ENCODE data around the gene LSM7.

The LSM7 gene

DNA sequence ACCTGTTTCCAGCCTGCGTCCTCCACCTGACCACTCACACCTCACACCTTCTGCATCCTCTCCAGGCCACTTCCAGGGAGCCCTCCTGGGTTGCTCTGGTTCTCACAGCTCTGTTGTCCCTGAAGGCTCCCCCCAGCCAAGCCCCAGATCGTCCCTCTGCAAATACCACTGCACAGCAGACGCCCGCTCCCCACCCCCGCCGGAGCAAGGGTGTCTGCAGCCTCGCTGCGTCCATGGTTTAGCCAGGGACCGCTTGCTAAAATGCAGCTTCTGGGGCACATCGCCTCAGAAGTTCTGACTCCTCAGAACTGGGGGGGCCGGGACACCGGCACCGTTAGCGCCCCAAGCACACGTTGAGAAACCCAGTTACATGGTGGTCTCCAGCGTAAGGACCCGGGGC, 21.4 kb downstream of the LSM7 start:
- Histone ChIP-seq H3K4me3 (ENCODE audit: low read depth, low read length, poor library complexity, severe bottlenecking) (no peak overlapping the region), H3K79me2 (ENCODE audit: insufficient read depth, low read length) (no peaks in the 10 kb centered on the region), H3K4me2 (ENCODE audit: low read length) (no peak overlapping the region), H4K20me1 (ENCODE audit: insufficient read depth, low read length) (no peaks in the 10 kb centered on the region), H3K4me1 (ENCODE audit: insufficient read depth, low read length, severe bottlenecking) (peaks cover 8% of the 10 kb centered on the region), H2AFZ (ENCODE audit: low read length) (no peak overlapping the region), H3K9me3 (ENCODE audit: low read length) (no peaks in the 10 kb centered on the region), H3K27ac (ENCODE audit: low read depth, low read length, poor library complexity, severe bottlenecking) (no peak overlapping the region), H3K9me2 (ENCODE audit: low read depth, low read length) (no peaks in the 10 kb centered on the region), H3K27me3 (ENCODE audit: insufficient read depth, low read length) (peaks cover 14% of the 10 kb centered on the region; the same call in 1 of the 2 replicates), H3K36me3 (ENCODE audit: insufficient read depth, low read length) (no peaks in the 10 kb centered on the region), H3F3A (ENCODE audit: insufficient read depth, low read length) (no peaks in the 10 kb centered on the region), H3K9ac (ENCODE audit: low read length) (no peak overlapping the region)
- TF ChIP-seq CTCF (IDR thresholded peaks at IDR 0.05; ENCODE audit: low read length) = no peak
- no peak for TF ChIP-seq EZH2 (IDR thresholded peaks at IDR 0.05; ENCODE audit: borderline replicate concordance, low read length)

DNA sequence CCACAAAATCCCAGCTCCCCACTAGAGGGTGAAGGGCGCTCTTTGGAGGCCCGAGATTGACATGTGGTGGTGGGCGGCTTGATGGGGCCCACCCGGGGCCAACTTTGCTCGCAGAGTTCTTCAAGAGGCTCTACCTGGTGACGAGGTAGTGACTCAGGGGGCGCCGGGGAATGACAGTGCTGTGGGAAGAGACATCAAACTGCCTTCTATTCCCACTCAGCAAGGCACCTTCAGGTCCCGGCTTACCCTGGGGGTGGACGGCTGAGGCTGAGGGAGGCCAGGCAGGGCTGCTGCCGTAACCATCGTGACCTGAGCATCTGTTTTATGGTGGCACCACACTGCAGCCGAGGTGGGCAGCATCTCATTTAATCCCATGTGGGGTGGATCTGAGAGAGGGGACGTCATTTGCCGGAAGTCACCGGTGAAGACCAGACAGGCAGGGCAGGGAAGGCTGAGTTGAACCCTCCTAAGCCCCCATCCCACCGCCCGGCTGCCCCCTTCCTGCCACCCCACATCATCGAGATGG, 22.0 kb downstream of the LSM7 start:
- H3F3A ChIP-seq (ENCODE audit: insufficient read depth, low read length) = no peaks in the 10 kb centered on the region
- no peaks in the 10 kb centered on the region for H3K9me3 ChIP-seq (ENCODE audit: low read length)
- TF ChIP-seq CTCF (IDR thresholded peaks at IDR 0.05; ENCODE audit: low read length) (no peak), EZH2 (IDR thresholded peaks at IDR 0.05; ENCODE audit: borderline replicate concordance, low read length) (no peak)
- no peaks in the 10 kb centered on the region for H3K9me2 ChIP-seq (ENCODE audit: low read depth, low read length)
- H3K27me3 ChIP-seq (ENCODE audit: insufficient read depth, low read length) = peaks cover 14% of the 10 kb centered on the region; the same call in 1 of the 2 replicates
- H3K4me2 ChIP-seq (ENCODE audit: low read length) = no peak overlapping the region
- no peaks in the 10 kb centered on the region for H4K20me1 ChIP-seq (ENCODE audit: insufficient read depth, low read length)
- H2AFZ ChIP-seq (ENCODE audit: low read length) = no peak overlapping the region
- peaks cover 8% of the 10 kb centered on the region for H3K4me1 ChIP-seq (ENCODE audit: insufficient read depth, low read length, severe bottlenecking)
- H3K4me3 ChIP-seq (ENCODE audit: low read depth, low read length, poor library complexity, severe bottlenecking) = no peak overlapping the region
- H3K9ac ChIP-seq (ENCODE audit: low read length) = no peak overlapping the region
- H3K27ac ChIP-seq (ENCODE audit: low read depth, low read length, poor library complexity, severe bottlenecking) = no peak overlapping the region
- no peaks in the 10 kb centered on the region for H3K36me3 ChIP-seq (ENCODE audit: insufficient read depth, low read length)
- no peaks in the 10 kb centered on the region for H3K79me2 ChIP-seq (ENCODE audit: insufficient read depth, low read length)

DNA sequence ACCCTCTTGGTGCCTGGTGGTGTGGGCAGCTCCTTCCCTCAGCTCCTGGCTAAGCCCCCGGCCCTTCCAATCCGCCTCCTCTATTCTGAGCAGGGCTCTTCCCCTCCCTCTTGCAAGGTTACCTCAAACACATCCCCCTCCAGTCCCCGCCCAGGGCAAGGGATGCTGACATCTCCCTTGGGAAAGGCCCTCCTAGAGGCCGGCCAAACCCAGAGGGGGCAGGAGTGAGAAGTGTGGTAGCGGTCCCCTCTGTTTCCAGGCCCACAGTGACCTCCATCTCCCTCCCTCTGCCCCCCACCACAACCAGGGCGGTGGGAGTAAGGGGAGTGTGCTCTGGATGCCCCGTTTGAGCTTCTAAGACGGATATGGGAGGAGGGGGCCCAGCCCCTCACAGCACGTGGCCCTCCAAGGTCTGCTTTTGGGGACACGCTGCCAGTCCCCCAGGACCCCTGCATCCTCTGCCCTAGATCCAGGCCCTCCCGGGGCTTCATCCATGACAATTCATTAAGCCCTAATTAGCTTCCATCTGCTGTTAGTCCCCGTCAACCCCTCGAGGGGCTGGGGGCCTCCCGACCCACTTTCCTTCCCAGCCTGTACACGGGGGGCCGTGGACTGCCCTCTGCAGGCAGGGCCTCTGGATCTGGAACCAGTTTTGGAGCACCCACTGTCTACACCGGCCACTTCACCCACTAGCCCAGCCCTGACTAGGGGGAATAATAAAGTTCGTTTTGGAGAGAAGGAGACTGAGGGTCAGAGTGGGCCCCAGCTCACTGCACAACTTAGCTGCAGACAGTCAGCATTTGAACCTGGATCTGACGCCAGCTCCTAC, 22.7 kb downstream of the LSM7 start:
- no peaks in the 10 kb centered on the region for H3K9me3 ChIP-seq (ENCODE audit: low read length)
- no peak overlapping the region for H3K27ac ChIP-seq (ENCODE audit: low read depth, low read length, poor library complexity, severe bottlenecking)
- no peak overlapping the region for H3K9ac ChIP-seq (ENCODE audit: low read length)
- no peak overlapping the region for H2AFZ ChIP-seq (ENCODE audit: low read length)
- TF ChIP-seq CTCF (IDR thresholded peaks at IDR 0.05; ENCODE audit: low read length) (no peak), EZH2 (IDR thresholded peaks at IDR 0.05; ENCODE audit: borderline replicate concordance, low read length) (no peak)
- H3K27me3 ChIP-seq (ENCODE audit: insufficient read depth, low read length) = peaks cover 14% of the 10 kb centered on the region; the same call in 1 of the 2 replicates
- H3K9me2 ChIP-seq (ENCODE audit: low read depth, low read length) = no peaks in the 10 kb centered on the region
- H4K20me1 ChIP-seq (ENCODE audit: insufficient read depth, low read length) = no peaks in the 10 kb centered on the region
- no peaks in the 10 kb centered on the region for H3F3A ChIP-seq (ENCODE audit: insufficient read depth, low read length)
- H3K4me3 ChIP-seq (ENCODE audit: low read depth, low read length, poor library complexity, severe bottlenecking) = no peak overlapping the region
- no peak overlapping the region for H3K4me2 ChIP-seq (ENCODE audit: low read length)
- no peaks in the 10 kb centered on the region for H3K36me3 ChIP-seq (ENCODE audit: insufficient read depth, low read length)
- H3K79me2 ChIP-seq (ENCODE audit: insufficient read depth, low read length) = no peaks in the 10 kb centered on the region
- peaks cover 8% of the 10 kb centered on the region for H3K4me1 ChIP-seq (ENCODE audit: insufficient read depth, low read length, severe bottlenecking)

All from OCI-LY1 (cell line).